OCI-LY1 (cell line): ENCODE measurements around the gene IMMP2L.

Experiments used
- H2AFZ ChIP-seq: fragments of 200-600 bp; sonication (generic), shearing (Covaris generic); 2 replicates; pipeline ENCODE4 v1.6.0; 2014; ENCODE audit warnings: antibody characterized with exemption, mild to moderate bottlenecking, low read length
- H3F3A ChIP-seq: fragments of 200-600 bp; sonication (generic), shearing (Covaris generic); 2 replicates; pipeline ENCODE4 v1.6.0; 2014; ENCODE audit warnings: mild to moderate bottlenecking, antibody characterized with exemption, low read length, moderate library complexity; ENCODE audit not compliant: insufficient read depth
- H3K27ac ChIP-seq: fragments of 200-600 bp; sonication (generic); 2 replicates; pipeline ENCODE4 v1.5.1; 2014; ENCODE audit warnings: low read length, mixed run types, mild to moderate bottlenecking, low read depth; ENCODE audit not compliant: poor library complexity, severe bottlenecking
- H3K27me3 ChIP-seq: fragments of 200-600 bp; sonication (generic); 2 replicates; pipeline ENCODE4 v1.6.0; 2014; ENCODE audit warnings: antibody characterized with exemption, mild to moderate bottlenecking, low read length, moderate library complexity; ENCODE audit not compliant: insufficient read depth
- H3K36me3 ChIP-seq: fragments of 200-600 bp; sonication (generic); 2 replicates; pipeline ENCODE4 v1.6.1; 2014; ENCODE audit warnings: mild to moderate bottlenecking, antibody characterized with exemption, low read length, moderate library complexity, mixed read lengths; ENCODE audit not compliant: insufficient read depth
- H3K4me1 ChIP-seq: fragments of 200-600 bp; sonication (generic); 2 replicates; pipeline ENCODE4 v1.5.1; 2014; ENCODE audit warnings: mild to moderate bottlenecking, low read length, moderate library complexity; ENCODE audit not compliant: insufficient read depth, severe bottlenecking
- H3K4me2 ChIP-seq: fragments of 200-600 bp; sonication (generic), shearing (Covaris generic); 2 replicates; pipeline ENCODE4 v1.6.1; 2014; ENCODE audit warnings: low read length
- H3K4me3 ChIP-seq: fragments of 200-600 bp; sonication (generic); 2 replicates; pipeline ENCODE4 v1.5.1; 2014; ENCODE audit warnings: low read length, low read depth, mild to moderate bottlenecking, mixed read lengths; ENCODE audit not compliant: poor library complexity, severe bottlenecking
- H3K79me2 ChIP-seq: fragments of 200-600 bp; shearing (Covaris generic); 2 replicates; pipeline ENCODE4 v1.6.1; 2016; ENCODE audit warnings: mixed run types, low read length, mixed read lengths; ENCODE audit not compliant: insufficient read depth
- H3K9ac ChIP-seq: fragments of 200-600 bp; sonication (generic), shearing (Covaris generic); 2 replicates; pipeline ENCODE4 v1.6.1; 2014; ENCODE audit warnings: mild to moderate bottlenecking, low read length, mixed read lengths
- H3K9me2 ChIP-seq: fragments of 200-600 bp; sonication (generic), shearing (Covaris generic); 2 replicates; pipeline ENCODE4 v1.6.1; 2014; ENCODE audit warnings: low read depth, mild to moderate bottlenecking, low read length, mixed read lengths
- H3K9me3 ChIP-seq: fragments of 200-600 bp; shearing (Covaris generic); 2 replicates; pipeline ENCODE4 v1.6.1; 2014; ENCODE audit warnings: low read length, mixed read lengths
- H4K20me1 ChIP-seq: fragments of 200-600 bp; sonication (generic), shearing (Covaris generic); 2 replicates; pipeline ENCODE4 v1.6.0; 2016; ENCODE audit warnings: mild to moderate bottlenecking, low read length; ENCODE audit not compliant: insufficient read depth
- EZH2 ChIP-seq: fragments of 200-600 bp; sonication (generic), shearing (Covaris generic); IDR thresholded peaks from 2 replicates; pipeline ENCODE4 v1.8.0; 2017; ENCODE audit warnings: borderline replicate concordance, mixed run types, mild to moderate bottlenecking, antibody characterized with exemption, low read length, moderate library complexity, mixed read lengths
- TF ChIP-seq, protein P1 (sequence below): fragments of 200-600 bp; sonication (generic), shearing (Covaris generic); IDR thresholded peaks from 2 replicates; pipeline ENCODE4 v1.5.1; 2017; ENCODE audit warnings: mild to moderate bottlenecking, antibody characterized with exemption, low read length, moderate library complexity, mixed read lengths

The IMMP2L gene

DNA sequence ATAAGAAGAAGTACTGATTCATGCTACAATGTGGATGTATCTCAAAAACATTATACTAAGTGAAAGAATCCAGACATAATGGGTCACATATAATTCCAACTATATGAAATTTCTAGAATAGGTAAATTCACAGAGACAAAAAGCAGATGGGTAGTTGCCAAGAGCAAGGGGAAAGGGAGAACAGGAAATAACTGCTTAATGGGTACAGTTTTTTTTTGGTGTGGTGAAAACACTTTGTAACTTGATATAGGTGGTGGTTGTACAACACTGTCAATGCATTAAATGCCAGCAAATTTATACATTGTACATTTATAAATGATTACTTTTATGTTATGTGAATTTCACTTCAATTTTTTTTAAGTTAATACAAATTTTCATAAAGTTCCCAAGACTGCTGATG, 490.7 kb downstream of the IMMP2L start:
- Histone ChIP-seq H3K27ac (no peak overlapping the region), H3F3A (no peaks in the 10 kb centered on the region), H4K20me1 (no peaks in the 10 kb centered on the region), H3K9me3 (no peaks in the 10 kb centered on the region), H3K9ac (no peak overlapping the region), H3K4me2 (no peak overlapping the region), H3K79me2 (no peaks in the 10 kb centered on the region), H3K4me3 (no peak overlapping the region), H3K9me2 (no peaks in the 10 kb centered on the region), H3K4me1 (peaks cover 43% of the 10 kb centered on the region), H2AFZ (no peak overlapping the region), H3K27me3 (no peaks in the 10 kb centered on the region), H3K36me3 (no peaks in the 10 kb centered on the region)
- no peak for TF ChIP-seq EZH2
- TF ChIP-seq, protein P1, sequence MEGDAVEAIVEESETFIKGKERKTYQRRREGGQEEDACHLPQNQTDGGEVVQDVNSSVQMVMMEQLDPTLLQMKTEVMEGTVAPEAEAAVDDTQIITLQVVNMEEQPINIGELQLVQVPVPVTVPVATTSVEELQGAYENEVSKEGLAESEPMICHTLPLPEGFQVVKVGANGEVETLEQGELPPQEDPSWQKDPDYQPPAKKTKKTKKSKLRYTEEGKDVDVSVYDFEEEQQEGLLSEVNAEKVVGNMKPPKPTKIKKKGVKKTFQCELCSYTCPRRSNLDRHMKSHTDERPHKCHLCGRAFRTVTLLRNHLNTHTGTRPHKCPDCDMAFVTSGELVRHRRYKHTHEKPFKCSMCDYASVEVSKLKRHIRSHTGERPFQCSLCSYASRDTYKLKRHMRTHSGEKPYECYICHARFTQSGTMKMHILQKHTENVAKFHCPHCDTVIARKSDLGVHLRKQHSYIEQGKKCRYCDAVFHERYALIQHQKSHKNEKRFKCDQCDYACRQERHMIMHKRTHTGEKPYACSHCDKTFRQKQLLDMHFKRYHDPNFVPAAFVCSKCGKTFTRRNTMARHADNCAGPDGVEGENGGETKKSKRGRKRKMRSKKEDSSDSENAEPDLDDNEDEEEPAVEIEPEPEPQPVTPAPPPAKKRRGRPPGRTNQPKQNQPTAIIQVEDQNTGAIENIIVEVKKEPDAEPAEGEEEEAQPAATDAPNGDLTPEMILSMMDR = no peak

DNA sequence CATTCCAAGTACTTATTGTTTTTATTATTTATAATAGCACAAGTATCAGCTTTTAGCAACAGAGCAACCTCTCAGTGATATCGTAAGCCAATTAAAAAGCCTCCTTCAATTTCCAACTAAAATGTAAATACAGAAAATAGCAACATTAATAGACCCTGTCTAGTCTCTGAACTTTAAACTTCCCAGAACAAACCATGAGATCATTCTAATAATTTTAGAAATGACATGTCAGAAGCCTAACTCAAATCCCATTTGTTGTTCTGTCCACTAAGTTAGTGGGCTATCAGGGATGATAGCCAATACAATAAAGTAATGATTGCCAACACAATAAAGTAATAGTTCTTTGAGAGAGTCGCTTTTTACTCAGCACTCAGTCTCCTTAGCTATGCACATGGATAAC, 493.7 kb downstream of the IMMP2L start:
- H3K4me3 ChIP-seq = no peak overlapping the region
- no peaks in the 10 kb centered on the region for H3K27me3 ChIP-seq
- H3K27ac ChIP-seq = no peak overlapping the region
- no peaks in the 10 kb centered on the region; the same call in 1 of the 2 replicates for H3K9me3 ChIP-seq
- H3F3A ChIP-seq = no peaks in the 10 kb centered on the region
- no peaks in the 10 kb centered on the region for H3K79me2 ChIP-seq
- H3K4me1 ChIP-seq = peaks cover 23% of the 10 kb centered on the region
- no peaks in the 10 kb centered on the region for H4K20me1 ChIP-seq
- TF ChIP-seq EZH2 = no peak
- TF ChIP-seq, protein P1 = no peak
- no peak overlapping the region for H3K4me2 ChIP-seq
- H3K36me3 ChIP-seq = no peaks in the 10 kb centered on the region
- no peak overlapping the region for H3K9ac ChIP-seq
- no peak overlapping the region for H2AFZ ChIP-seq
- no peaks in the 10 kb centered on the region for H3K9me2 ChIP-seq

DNA sequence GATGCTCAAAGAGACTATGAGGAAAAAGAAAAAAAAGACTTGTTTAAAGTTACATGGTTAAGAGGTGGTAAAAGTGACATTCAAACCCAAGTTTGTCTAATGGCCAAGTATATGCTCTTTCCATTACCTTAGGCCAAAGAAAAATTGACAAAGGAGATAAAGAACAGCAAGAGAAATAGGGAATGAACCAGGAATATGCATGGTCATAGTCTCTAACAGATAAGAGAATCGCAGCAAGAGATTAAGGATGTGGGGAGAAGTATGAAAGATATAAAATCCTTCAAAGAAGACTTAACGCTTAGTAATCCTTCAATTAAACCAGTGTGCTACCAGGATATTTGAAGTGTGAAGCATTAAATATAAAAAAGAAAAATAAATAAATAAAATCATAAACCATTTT, 494.6 kb downstream of the IMMP2L start:
- Histone ChIP-seq H3K9me2 (no peaks in the 10 kb centered on the region), H3K4me3 (no peak overlapping the region), H3F3A (no peaks in the 10 kb centered on the region), H3K27me3 (no peaks in the 10 kb centered on the region), H3K36me3 (no peaks in the 10 kb centered on the region), H4K20me1 (no peaks in the 10 kb centered on the region), H2AFZ (no peak overlapping the region), H3K27ac (no peak overlapping the region), H3K4me1 (peaks cover 22% of the 10 kb centered on the region), H3K79me2 (no peaks in the 10 kb centered on the region), H3K9me3 (peaks cover 6% of the 10 kb centered on the region), H3K9ac (no peak overlapping the region), H3K4me2 (no peak overlapping the region)
- TF ChIP-seq, protein P1 = no peak
- TF ChIP-seq EZH2 = no peak
